Panc1 (cell line): ENCODE data around the gene RCOR1.

Experiments used
- TCF7L2 ChIP-seq: IDR thresholded peaks from 2 replicates; pipeline ENCODE4 v1.6.1; 2011; ENCODE audit warnings: mild to moderate bottlenecking, low read depth, low read length, inconsistent platforms
- TF ChIP-seq, protein P1 (sequence below), 2 experiments: IDR thresholded peaks; 2 replicates each; pipeline ENCODE4 v1.6.1; 2011 to 2012; ENCODE audit warnings: low read depth in 2 of 2, control low read depth in 1 of 2, low read length in 1 of 2, mild to moderate bottlenecking in 1 of 2, moderate library complexity in 1 of 2; ENCODE audit not compliant: insufficient read depth in 1 of 2
- TF ChIP-seq, protein P2 (sequence below): fragments of 450-650 bp; IDR thresholded peaks from 2 replicates; pipeline ENCODE4 v1.5.1; 2017; ENCODE audit warnings: mild to moderate bottlenecking

DNA sequence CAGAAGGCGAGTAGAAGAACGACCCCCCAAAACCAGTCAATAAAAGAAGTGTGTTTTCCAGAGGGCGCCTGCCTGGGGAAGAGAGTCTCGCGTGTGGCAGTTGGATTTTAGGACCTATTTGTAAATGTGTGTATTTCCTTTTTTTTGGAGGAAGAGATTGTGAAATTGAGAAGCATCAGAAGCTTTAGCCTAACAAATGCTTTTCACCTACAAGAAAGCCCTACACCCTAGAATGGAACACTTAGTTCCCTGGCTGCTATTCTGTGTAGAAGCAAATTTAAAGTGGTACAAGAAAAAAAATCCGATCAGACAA lies 1.3 kb downstream of the RCOR1 start:
- TF ChIP-seq, protein P1, sequence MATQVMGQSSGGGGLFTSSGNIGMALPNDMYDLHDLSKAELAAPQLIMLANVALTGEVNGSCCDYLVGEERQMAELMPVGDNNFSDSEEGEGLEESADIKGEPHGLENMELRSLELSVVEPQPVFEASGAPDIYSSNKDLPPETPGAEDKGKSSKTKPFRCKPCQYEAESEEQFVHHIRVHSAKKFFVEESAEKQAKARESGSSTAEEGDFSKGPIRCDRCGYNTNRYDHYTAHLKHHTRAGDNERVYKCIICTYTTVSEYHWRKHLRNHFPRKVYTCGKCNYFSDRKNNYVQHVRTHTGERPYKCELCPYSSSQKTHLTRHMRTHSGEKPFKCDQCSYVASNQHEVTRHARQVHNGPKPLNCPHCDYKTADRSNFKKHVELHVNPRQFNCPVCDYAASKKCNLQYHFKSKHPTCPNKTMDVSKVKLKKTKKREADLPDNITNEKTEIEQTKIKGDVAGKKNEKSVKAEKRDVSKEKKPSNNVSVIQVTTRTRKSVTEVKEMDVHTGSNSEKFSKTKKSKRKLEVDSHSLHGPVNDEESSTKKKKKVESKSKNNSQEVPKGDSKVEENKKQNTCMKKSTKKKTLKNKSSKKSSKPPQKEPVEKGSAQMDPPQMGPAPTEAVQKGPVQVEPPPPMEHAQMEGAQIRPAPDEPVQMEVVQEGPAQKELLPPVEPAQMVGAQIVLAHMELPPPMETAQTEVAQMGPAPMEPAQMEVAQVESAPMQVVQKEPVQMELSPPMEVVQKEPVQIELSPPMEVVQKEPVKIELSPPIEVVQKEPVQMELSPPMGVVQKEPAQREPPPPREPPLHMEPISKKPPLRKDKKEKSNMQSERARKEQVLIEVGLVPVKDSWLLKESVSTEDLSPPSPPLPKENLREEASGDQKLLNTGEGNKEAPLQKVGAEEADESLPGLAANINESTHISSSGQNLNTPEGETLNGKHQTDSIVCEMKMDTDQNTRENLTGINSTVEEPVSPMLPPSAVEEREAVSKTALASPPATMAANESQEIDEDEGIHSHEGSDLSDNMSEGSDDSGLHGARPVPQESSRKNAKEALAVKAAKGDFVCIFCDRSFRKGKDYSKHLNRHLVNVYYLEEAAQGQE (IDR thresholded peaks at IDR 0.05; ENCODE audit: insufficient read depth in 1 of 2, low read depth in 2 of 2, low read length in 1 of 2): no peak
- TF ChIP-seq, protein P2, sequence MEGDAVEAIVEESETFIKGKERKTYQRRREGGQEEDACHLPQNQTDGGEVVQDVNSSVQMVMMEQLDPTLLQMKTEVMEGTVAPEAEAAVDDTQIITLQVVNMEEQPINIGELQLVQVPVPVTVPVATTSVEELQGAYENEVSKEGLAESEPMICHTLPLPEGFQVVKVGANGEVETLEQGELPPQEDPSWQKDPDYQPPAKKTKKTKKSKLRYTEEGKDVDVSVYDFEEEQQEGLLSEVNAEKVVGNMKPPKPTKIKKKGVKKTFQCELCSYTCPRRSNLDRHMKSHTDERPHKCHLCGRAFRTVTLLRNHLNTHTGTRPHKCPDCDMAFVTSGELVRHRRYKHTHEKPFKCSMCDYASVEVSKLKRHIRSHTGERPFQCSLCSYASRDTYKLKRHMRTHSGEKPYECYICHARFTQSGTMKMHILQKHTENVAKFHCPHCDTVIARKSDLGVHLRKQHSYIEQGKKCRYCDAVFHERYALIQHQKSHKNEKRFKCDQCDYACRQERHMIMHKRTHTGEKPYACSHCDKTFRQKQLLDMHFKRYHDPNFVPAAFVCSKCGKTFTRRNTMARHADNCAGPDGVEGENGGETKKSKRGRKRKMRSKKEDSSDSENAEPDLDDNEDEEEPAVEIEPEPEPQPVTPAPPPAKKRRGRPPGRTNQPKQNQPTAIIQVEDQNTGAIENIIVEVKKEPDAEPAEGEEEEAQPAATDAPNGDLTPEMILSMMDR: no peak
- TF ChIP-seq TCF7L2: no peak
